HG03520 (cell line): ENCODE results near the gene PRPF19.
"Not testable (repeated sequence)": the region's sequence is repeated elsewhere in the genome, so short reads cannot be mapped to it uniquely, and the experiment has no call there.

Source experiments
- ATAC-seq: cut with Tn5 transposase; IDR thresholded peaks from one replicate; pipeline ENCODE4 v1.9.1; 2021; ENCODE audit warnings: mild to moderate bottlenecking, moderate library complexity; ENCODE audit not compliant: unreplicated experiment

Gene PRPF19

GRCh38 chr11:60910281-60910687 is 3.9 kb upstream of the PRPF19 start:
- peak; percentile 28 for ATAC-seq

- not testable (repeated sequence) for ATAC-seq
These were observed 3.4 kb upstream of the PRPF19 start for GRCh38 chr11:60909680-60910280.

GRCh38 chr11:60908803-60909202 is 2.4 kb upstream of the PRPF19 start:
- ATAC-seq: no peak

- ATAC-seq: no peak
These were observed 753 bp downstream of the PRPF19 start for GRCh38 chr11:60905551-60906113.

GRCh38 chr11:60905047-60905446 is 1.3 kb downstream of the PRPF19 start:
- ATAC-seq: no peak

- ATAC-seq: no peak
These were observed 3.8 kb downstream of the PRPF19 start for GRCh38 chr11:60902625-60903024.

- no peak for ATAC-seq
These were observed 5.5 kb downstream of the PRPF19 start for GRCh38 chr11:60900673-60901404.

- ATAC-seq: no peak
These were observed 6.4 kb downstream of the PRPF19 start for GRCh38 chr11:60899977-60900376.

GRCh38 chr11:60899046-60899936 is 7.1 kb downstream of the PRPF19 start:
- no peak for ATAC-seq

GRCh38 chr11:60897496-60897895 is 8.9 kb downstream of the PRPF19 start:
- ATAC-seq: no peak

GRCh38 chr11:60895687-60896086 is 10.7 kb downstream of the PRPF19 start:
- no peak for ATAC-seq

- no peak for ATAC-seq
These were observed 15.2 kb downstream of the PRPF19 start for GRCh38 chr11:60891103-60891741.

- ATAC-seq: no peak
These were observed 15.7 kb downstream of the PRPF19 start for GRCh38 chr11:60890696-60891095.

GRCh38 chr11:60889869-60890311 is 16.5 kb downstream of the PRPF19 start:
- no peak for ATAC-seq

GRCh38 chr11:60887556-60887955 is 18.8 kb downstream of the PRPF19 start:
- ATAC-seq: no peak

- no peak for ATAC-seq
These were observed 25.6 kb downstream of the PRPF19 start for GRCh38 chr11:60880643-60881282.

GRCh38 chr11:60879971-60880588 is 26.3 kb downstream of the PRPF19 start:
- ATAC-seq: no peak

GRCh38 chr11:60879104-60879503 is 27.3 kb downstream of the PRPF19 start:
- no peak for ATAC-seq

GRCh38 chr11:60878245-60879101 is 27.9 kb downstream of the PRPF19 start:
- no peak for ATAC-seq
